ENCODE results near the gene KLRF2.

KLRF2 gene

DNA sequence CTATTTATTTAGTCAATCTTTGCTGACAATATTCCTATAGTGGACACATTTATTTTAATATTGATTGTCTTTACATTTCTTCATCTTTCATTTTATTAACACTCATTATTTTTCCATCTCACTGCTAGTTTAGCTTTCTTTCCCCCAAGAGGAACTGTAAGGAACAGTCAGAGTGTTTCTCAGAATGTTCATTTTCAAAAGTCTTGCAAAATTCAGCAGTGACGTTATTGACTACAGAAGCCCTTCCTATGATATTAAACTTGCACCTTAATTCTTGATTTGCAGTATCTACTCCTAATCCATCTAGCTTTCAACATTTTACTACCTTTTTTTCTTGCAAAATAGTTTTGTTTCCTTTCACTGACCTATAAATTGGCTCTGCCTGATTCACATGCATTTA is 25.1 kb upstream of the KLRF2 start:
- Histone ChIP-seq H3K4me1 (ENCODE audit: insufficient read depth, low read length, poor library complexity, severe bottlenecking) (peaks cover 41% of the 10 kb centered on the region), H3K27me3 (ENCODE audit: insufficient read depth, low read length, poor library complexity, severe bottlenecking) (no peaks in the 10 kb centered on the region), H3K4me2 (ENCODE audit: low read depth, low read length, poor library complexity, severe bottlenecking) (peak overlapping the region; percentile 97), H3K9me2 (replicated peaks; ENCODE audit: low read depth, low read length) (no peaks in the 10 kb centered on the region), H2AFZ (ENCODE audit: low read length) (no peak overlapping the region), H3K4me3 (ENCODE audit: low read length, poor library complexity, severe bottlenecking) (peak overlapping the region; percentile 82), H3K9ac (ENCODE audit: low read depth, low read length, poor library complexity, severe bottlenecking) (peak overlapping the region; percentile 93), H3K9me3 (ENCODE audit: insufficient read depth, low read depth, low read length) (no peaks in the 10 kb centered on the region), H4K20me1 (ENCODE audit: insufficient read depth, low read length, poor library complexity, severe bottlenecking) (no peaks in the 10 kb centered on the region), H3K36me3 (ENCODE audit: insufficient read depth, low read length) (peaks cover 59% of the 10 kb centered on the region), H3F3A (ENCODE audit: low read depth) (no peaks in the 10 kb centered on the region), H3K79me2 (ENCODE audit: insufficient read depth, low read length) (peaks cover 78% of the 10 kb centered on the region)
- TF ChIP-seq EZH2phosphoT487 (IDR thresholded peaks at IDR 0.05; ENCODE audit: borderline replicate concordance) = no peak
- TF ChIP-seq, protein P1, sequence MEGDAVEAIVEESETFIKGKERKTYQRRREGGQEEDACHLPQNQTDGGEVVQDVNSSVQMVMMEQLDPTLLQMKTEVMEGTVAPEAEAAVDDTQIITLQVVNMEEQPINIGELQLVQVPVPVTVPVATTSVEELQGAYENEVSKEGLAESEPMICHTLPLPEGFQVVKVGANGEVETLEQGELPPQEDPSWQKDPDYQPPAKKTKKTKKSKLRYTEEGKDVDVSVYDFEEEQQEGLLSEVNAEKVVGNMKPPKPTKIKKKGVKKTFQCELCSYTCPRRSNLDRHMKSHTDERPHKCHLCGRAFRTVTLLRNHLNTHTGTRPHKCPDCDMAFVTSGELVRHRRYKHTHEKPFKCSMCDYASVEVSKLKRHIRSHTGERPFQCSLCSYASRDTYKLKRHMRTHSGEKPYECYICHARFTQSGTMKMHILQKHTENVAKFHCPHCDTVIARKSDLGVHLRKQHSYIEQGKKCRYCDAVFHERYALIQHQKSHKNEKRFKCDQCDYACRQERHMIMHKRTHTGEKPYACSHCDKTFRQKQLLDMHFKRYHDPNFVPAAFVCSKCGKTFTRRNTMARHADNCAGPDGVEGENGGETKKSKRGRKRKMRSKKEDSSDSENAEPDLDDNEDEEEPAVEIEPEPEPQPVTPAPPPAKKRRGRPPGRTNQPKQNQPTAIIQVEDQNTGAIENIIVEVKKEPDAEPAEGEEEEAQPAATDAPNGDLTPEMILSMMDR (conservative IDR thresholded peaks at IDR 0.05; ENCODE audit: low read length) = no peak

DNA sequence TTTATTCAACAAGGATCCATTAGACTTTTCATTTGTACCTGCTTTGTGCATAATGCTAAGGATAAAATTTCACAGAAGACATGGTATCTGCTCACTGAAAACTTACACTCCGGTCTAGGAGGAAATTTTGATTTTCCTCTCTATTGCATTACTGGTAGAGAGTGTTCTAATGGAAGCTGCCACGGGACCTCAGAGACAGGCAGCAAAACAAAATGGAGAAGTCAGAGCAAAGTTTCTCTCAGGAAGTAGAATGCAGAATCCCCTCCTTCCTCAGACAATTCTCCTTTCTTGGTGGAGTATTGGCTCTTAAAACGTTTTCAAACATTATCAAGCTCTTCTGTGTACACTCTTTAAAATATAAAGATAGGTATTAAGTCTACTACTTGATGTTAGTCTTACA is 24.4 kb upstream of the KLRF2 start:
- Histone ChIP-seq H3K36me3 (ENCODE audit: insufficient read depth, low read length) (peaks cover 55% of the 10 kb centered on the region), H3K27me3 (ENCODE audit: insufficient read depth, low read length, poor library complexity, severe bottlenecking) (no peaks in the 10 kb centered on the region), H3F3A (ENCODE audit: low read depth) (no peaks in the 10 kb centered on the region), H3K4me3 (ENCODE audit: low read length, poor library complexity, severe bottlenecking) (peak overlapping the region; percentile 82), H2AFZ (ENCODE audit: low read length) (no peak overlapping the region), H3K9ac (ENCODE audit: low read depth, low read length, poor library complexity, severe bottlenecking) (peak overlapping the region; percentile 93), H3K4me2 (ENCODE audit: low read depth, low read length, poor library complexity, severe bottlenecking) (peak overlapping the region; percentile 97), H3K4me1 (ENCODE audit: insufficient read depth, low read length, poor library complexity, severe bottlenecking) (peaks cover 43% of the 10 kb centered on the region), H3K79me2 (ENCODE audit: insufficient read depth, low read length) (peaks cover 86% of the 10 kb centered on the region), H4K20me1 (ENCODE audit: insufficient read depth, low read length, poor library complexity, severe bottlenecking) (no peaks in the 10 kb centered on the region), H3K9me2 (replicated peaks; ENCODE audit: low read depth, low read length) (no peaks in the 10 kb centered on the region), H3K9me3 (ENCODE audit: insufficient read depth, low read depth, low read length) (no peaks in the 10 kb centered on the region)
- TF ChIP-seq, protein P1 (conservative IDR thresholded peaks at IDR 0.05; ENCODE audit: low read length) = no peak
- no peak for TF ChIP-seq EZH2phosphoT487 (IDR thresholded peaks at IDR 0.05; ENCODE audit: borderline replicate concordance)

DNA sequence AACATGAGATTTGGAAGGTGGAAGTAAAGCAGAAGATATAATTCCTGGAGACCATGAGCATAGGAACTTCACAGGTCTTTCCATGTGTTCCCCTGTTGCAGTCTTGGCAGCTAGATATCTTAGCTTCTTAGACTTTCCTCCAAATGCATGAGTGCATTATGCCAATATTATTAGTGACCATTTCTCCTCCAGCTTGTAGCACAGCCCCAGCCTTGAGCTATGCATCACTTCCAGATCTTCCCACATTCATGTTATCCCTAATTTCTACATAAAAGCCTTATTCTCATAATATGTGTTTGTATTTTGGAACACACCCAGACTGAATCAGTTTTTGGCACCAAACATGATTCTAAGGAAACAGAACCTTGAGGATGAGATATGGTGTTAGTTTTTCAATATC is 23.2 kb upstream of the KLRF2 start:
- H3K27me3 ChIP-seq (ENCODE audit: insufficient read depth, low read length, poor library complexity, severe bottlenecking) = no peaks in the 10 kb centered on the region
- H3K4me3 ChIP-seq (ENCODE audit: low read length, poor library complexity, severe bottlenecking) = peak overlapping the region; percentile 82
- no peak overlapping the region for H2AFZ ChIP-seq (ENCODE audit: low read length)
- H4K20me1 ChIP-seq (ENCODE audit: insufficient read depth, low read length, poor library complexity, severe bottlenecking) = no peaks in the 10 kb centered on the region
- TF ChIP-seq EZH2phosphoT487 (IDR thresholded peaks at IDR 0.05; ENCODE audit: borderline replicate concordance) = no peak
- TF ChIP-seq, protein P1 (conservative IDR thresholded peaks at IDR 0.05; ENCODE audit: low read length) = no peak
- H3K9ac ChIP-seq (ENCODE audit: low read depth, low read length, poor library complexity, severe bottlenecking) = peak overlapping the region; percentile 93
- no peaks in the 10 kb centered on the region for H3F3A ChIP-seq (ENCODE audit: low read depth)
- peaks cover 98% of the 10 kb centered on the region for H3K79me2 ChIP-seq (ENCODE audit: insufficient read depth, low read length)
- H3K36me3 ChIP-seq (ENCODE audit: insufficient read depth, low read length) = peaks cover 42% of the 10 kb centered on the region
- peak overlapping the region; percentile 97 for H3K4me2 ChIP-seq (ENCODE audit: low read depth, low read length, poor library complexity, severe bottlenecking)
- H3K4me1 ChIP-seq (ENCODE audit: insufficient read depth, low read length, poor library complexity, severe bottlenecking) = peaks cover 45% of the 10 kb centered on the region
- H3K9me3 ChIP-seq (ENCODE audit: insufficient read depth, low read depth, low read length) = no peaks in the 10 kb centered on the region
- no peaks in the 10 kb centered on the region for H3K9me2 ChIP-seq (replicated peaks; ENCODE audit: low read depth, low read length)
